GM10266 (cell line): Measurements from ENCODE around the gene TRPM5.

Experiments
- DNase-seq: peaks from one replicate; pipeline ENCODE4 v3.0.0; 2012; ENCODE audit errors: extremely low spot score
- TF ChIP-seq, protein P1 (sequence below): IDR thresholded peaks from 2 replicates; pipeline ENCODE4 v1.5.1; 2012; ENCODE audit warnings: mild to moderate bottlenecking, low read depth; ENCODE audit not compliant: control insufficient read depth, insufficient read depth; ENCODE audit errors: missing control alignments

Gene TRPM5

DNA sequence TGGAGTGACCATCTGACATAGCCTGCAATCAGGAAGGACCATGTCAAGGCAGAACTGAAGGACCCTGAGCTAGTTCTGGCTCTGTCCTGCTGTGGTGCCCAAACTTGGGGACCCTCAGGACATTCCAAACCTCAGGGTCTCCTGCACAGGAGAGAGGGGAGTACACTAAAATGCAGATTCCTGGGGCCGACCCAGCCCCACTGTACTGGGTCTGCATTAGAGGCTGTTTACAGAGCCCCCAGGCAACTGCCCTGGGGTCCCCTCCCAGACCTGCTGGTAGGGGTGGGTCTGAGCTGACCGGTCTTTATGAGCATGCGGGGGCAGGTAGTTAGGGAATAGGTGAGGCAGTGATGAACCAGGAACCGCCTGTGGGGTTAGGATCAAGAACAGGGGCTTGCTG, 6.8 kb downstream of the TRPM5 start:
- TF ChIP-seq, protein P1, sequence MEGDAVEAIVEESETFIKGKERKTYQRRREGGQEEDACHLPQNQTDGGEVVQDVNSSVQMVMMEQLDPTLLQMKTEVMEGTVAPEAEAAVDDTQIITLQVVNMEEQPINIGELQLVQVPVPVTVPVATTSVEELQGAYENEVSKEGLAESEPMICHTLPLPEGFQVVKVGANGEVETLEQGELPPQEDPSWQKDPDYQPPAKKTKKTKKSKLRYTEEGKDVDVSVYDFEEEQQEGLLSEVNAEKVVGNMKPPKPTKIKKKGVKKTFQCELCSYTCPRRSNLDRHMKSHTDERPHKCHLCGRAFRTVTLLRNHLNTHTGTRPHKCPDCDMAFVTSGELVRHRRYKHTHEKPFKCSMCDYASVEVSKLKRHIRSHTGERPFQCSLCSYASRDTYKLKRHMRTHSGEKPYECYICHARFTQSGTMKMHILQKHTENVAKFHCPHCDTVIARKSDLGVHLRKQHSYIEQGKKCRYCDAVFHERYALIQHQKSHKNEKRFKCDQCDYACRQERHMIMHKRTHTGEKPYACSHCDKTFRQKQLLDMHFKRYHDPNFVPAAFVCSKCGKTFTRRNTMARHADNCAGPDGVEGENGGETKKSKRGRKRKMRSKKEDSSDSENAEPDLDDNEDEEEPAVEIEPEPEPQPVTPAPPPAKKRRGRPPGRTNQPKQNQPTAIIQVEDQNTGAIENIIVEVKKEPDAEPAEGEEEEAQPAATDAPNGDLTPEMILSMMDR = no peak
- no peak for DNase-seq

DNA sequence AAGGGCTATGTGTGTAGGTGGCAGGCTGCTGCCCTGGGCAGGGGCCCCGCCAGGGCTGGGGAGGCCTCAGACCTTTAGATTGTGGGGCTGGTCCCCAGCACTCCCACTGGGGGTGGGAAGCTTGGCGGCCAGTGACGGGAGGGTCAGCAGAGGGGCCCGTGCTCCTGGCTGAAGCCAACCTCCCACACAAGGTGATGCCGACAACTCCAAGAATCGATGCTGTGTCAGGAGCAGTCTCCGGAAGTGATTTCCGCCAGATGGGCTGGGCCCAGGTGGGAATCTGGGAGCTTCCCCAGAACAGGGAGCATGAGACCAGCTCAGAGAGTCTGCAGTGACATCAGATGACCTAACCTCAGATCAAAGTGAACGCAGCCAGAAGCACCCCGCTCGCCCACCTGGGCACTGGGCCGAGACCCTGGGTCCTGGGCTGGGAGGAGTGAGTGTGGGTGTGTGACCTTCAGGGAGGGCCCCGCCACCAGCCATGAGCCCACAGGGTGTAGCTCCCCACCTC, 7.7 kb downstream of the TRPM5 start:
- TF ChIP-seq, protein P1 = no peak
- DNase-seq = no peak

DNA sequence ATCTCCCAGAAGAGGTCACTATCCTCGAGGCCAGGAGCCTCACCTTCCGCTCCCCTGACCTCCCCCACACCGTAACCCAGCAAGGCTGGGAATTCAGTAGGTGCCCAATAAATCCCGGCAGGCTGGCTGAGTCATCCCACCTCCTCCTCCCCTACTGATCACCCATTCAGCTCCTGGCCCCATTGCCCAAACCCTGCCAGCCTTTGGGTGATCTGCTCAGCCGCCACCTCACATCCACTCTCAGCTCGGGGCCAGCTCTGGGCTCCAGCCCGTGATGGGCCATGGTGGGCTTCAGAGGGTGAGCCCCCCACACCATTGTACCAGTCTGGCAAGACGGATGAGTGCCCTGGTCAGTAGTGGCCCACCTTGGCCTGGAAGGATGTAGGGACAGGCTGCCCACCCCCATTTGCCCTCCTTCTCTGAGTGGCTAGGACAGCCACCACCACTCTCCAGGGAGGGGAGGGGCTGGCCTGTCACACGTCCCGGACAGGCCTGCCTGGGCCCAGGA, 8.2 kb downstream of the TRPM5 start:
- no peak for DNase-seq
- TF ChIP-seq, protein P1 = no peak

DNA sequence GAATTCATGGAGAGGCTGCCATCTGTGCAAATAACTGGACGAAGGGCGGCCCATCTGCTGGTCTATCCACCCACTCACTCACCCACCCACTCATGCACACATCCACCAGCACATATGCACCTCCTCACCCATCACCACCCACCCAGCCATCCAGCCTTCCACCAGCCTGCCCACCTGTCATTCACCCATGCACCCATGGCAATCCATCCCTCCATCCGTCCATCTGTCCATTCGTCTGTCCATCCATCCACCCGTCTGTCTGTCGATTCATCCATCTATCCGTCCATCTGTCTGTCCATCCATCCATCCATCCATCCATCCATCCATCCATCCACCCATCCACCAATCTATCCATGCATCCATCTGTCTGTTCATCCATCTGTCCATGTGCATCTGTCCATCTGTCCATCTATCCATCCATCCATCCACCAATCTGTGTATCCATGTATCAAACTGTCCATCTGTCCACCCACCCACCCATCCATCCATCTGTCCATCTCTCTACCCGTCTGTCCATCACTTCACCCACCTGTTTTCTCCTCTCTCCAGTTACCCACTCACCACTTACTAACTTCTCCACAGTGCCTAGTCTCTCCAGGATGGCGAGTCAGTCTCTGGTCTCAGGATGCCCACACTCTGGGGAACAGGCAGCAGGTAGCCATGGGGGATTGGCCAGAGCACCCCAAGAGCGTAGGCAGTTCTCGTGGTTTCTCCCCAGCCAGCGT, 8.9 kb downstream of the TRPM5 start:
- TF ChIP-seq, protein P1 = no peak
- DNase-seq = no peak

DNA sequence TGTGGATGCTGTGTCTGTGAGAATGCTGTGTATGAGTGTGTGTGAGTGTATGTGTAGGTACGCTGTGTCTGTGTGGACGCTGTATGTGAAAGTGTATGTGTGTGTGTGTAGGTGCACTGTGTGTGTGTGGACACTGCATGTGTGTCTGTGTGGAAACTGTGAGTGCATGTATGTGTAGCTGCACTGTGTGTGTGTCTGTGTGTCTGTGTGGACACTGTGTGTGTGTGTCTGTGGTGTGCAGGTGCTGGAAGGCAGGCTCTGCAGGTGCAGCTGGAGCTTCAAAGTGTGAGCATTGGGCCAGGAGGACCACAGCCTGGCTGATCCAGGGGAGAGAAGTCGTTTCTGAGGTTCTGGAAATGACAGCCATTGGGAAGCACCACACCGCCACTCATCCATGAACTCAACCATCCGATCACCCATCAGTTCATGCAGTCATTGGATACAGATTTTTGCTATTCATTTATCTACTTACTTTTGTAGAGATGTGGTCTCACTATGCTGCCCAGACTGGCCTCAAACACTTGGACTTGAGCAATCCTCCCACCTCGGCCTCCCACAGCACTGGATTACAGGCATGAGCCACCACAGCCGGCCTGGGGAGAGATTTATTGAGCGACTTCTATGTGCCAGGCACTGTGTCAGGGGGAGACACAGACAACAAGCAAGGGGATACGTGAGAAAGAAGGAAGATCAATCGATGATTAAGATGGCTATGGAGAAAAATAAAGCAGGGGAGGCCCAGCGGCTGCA, 9.6 kb downstream of the TRPM5 start:
- DNase-seq = no peak
- TF ChIP-seq, protein P1 = no peak

DNA sequence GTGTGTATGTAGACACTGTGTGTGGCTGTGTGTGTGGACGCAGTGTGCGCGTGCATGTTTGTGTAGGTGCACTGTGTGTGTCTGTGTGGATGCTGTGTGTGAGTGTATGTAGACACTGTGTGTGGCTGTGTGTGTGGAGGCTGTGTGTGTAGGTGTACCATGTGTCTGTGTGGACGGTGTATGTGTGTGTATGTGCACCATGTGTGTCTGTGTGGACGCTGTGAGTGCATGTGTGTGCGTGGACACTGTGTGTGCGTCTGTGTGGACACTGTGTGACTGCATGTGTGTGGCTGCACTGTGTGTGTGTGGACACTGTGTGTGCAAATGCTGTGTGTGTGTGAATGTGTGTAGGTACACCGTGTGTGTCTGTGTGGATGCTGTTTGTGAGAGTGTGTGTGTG, 10.3 kb downstream of the TRPM5 start:
- no peak for DNase-seq
- TF ChIP-seq, protein P1 = no peak
